ENCODE data around the gene ENDOG. TPM values are rescaled to one million over a fixed set of nuclear protein-coding genes. Genes with fewer than 3 reads are reported as not detected.
"Not testable (repeated sequence)": the region's sequence is repeated elsewhere in the genome, so short reads cannot be mapped to it uniquely, and the experiment has no call there.

Gene ENDOG
- polyA plus RNA-seq, 1 donor from 2014 or later, result 61.5 TPM

GRCh38 chr9:128847803-128848202 lies 29.5 kb downstream of the ENDOG start:
- no peak for TF ChIP-seq EZH2 (IDR thresholded peaks at IDR 0.05; ENCODE audit: borderline replicate concordance, insufficient read depth, low read length, poor library complexity, severe bottlenecking)
- Histone ChIP-seq H3K27me3 (ENCODE audit: insufficient read depth, low read depth, low read length) (no peaks in the 10 kb centered on the region), H3K4me2 (ENCODE audit: low read length) (no peak overlapping the region), H3K79me2 (replicated peaks; ENCODE audit: insufficient read depth, low read length) (no peaks in the 10 kb centered on the region), H2AFZ (ENCODE audit: low read depth, low read length) (no peak overlapping the region), H3K9ac (ENCODE audit: low read length) (no peak overlapping the region), H3F3A (ENCODE audit: insufficient read depth, low read length, poor library complexity, severe bottlenecking) (no peaks in the 10 kb centered on the region), H3K9me3 (ENCODE audit: low read length) (no peaks in the 10 kb centered on the region), H4K20me1 (ENCODE audit: insufficient read depth) (no peaks in the 10 kb centered on the region), H3K9me2 (ENCODE audit: insufficient read depth, low read length) (no peaks in the 10 kb centered on the region), H3K27ac (ENCODE audit: low read length) (no peak overlapping the region), H3K36me3 (ENCODE audit: insufficient read depth, low read length) (no peaks in the 10 kb centered on the region), H3K4me3 (ENCODE audit: low read length) (no peak overlapping the region)

- H3K9me3 ChIP-seq (ENCODE audit: low read length); H3K36me3 ChIP-seq (ENCODE audit: insufficient read depth, low read length); H3K27ac ChIP-seq (ENCODE audit: low read length); H3K9ac ChIP-seq (ENCODE audit: low read length); H4K20me1 ChIP-seq (ENCODE audit: insufficient read depth); H3K79me2 ChIP-seq (replicated peaks; ENCODE audit: insufficient read depth, low read length); H3K4me3 ChIP-seq (ENCODE audit: low read length); H3K27me3 ChIP-seq (ENCODE audit: insufficient read depth, low read depth, low read length); H3F3A ChIP-seq (ENCODE audit: insufficient read depth, low read length, poor library complexity, severe bottlenecking); H3K9me2 ChIP-seq (ENCODE audit: insufficient read depth, low read length); H3K4me2 ChIP-seq (ENCODE audit: low read length); H2AFZ ChIP-seq (ENCODE audit: low read depth, low read length): not testable (repeated sequence)
These were observed 32.7 kb downstream of the ENDOG start for GRCh38 chr9:128851024-128851423.

GRCh38 chr9:128851779-128852600 lies 33.7 kb downstream of the ENDOG start:
- H3K27ac ChIP-seq (ENCODE audit: low read length); H3F3A ChIP-seq (ENCODE audit: insufficient read depth, low read length, poor library complexity, severe bottlenecking); H3K4me3 ChIP-seq (ENCODE audit: low read length); H3K9ac ChIP-seq (ENCODE audit: low read length); H3K27me3 ChIP-seq (ENCODE audit: insufficient read depth, low read depth, low read length); H3K4me2 ChIP-seq (ENCODE audit: low read length); H2AFZ ChIP-seq (ENCODE audit: low read depth, low read length); H3K9me2 ChIP-seq (ENCODE audit: insufficient read depth, low read length); H3K79me2 ChIP-seq (replicated peaks; ENCODE audit: insufficient read depth, low read length); H4K20me1 ChIP-seq (ENCODE audit: insufficient read depth); H3K9me3 ChIP-seq (ENCODE audit: low read length); H3K36me3 ChIP-seq (ENCODE audit: insufficient read depth, low read length): not testable (repeated sequence)
- TF ChIP-seq SMC3 (conservative IDR thresholded peaks at IDR 0.05; ENCODE audit: poor library complexity) (peak; percentile 43), RAD21 (conservative IDR thresholded peaks at IDR 0.05) (peak; percentile 64), CTCF (IDR thresholded peaks at IDR 0.05; ENCODE audit: poor library complexity, severe bottlenecking) (peak; percentile 65)

GRCh38 chr9:128852646-128853045 lies 34.3 kb downstream of the ENDOG start:
- not testable (repeated sequence) for H3K4me3 ChIP-seq (ENCODE audit: low read length); H2AFZ ChIP-seq (ENCODE audit: low read depth, low read length); H3K27me3 ChIP-seq (ENCODE audit: insufficient read depth, low read depth, low read length); H3K9me3 ChIP-seq (ENCODE audit: low read length); H4K20me1 ChIP-seq (ENCODE audit: insufficient read depth); H3F3A ChIP-seq (ENCODE audit: insufficient read depth, low read length, poor library complexity, severe bottlenecking); H3K9ac ChIP-seq (ENCODE audit: low read length); H3K36me3 ChIP-seq (ENCODE audit: insufficient read depth, low read length); H3K79me2 ChIP-seq (replicated peaks; ENCODE audit: insufficient read depth, low read length); H3K9me2 ChIP-seq (ENCODE audit: insufficient read depth, low read length); H3K4me2 ChIP-seq (ENCODE audit: low read length); H3K27ac ChIP-seq (ENCODE audit: low read length)

GRCh38 chr9:128854454-128854853 lies 36.2 kb downstream of the ENDOG start:
- not testable (repeated sequence) for H3K9me2 ChIP-seq (ENCODE audit: insufficient read depth, low read length); H3F3A ChIP-seq (ENCODE audit: insufficient read depth, low read length, poor library complexity, severe bottlenecking); H3K27ac ChIP-seq (ENCODE audit: low read length); H2AFZ ChIP-seq (ENCODE audit: low read depth, low read length); H3K9ac ChIP-seq (ENCODE audit: low read length); H3K4me3 ChIP-seq (ENCODE audit: low read length); H4K20me1 ChIP-seq (ENCODE audit: insufficient read depth); H3K27me3 ChIP-seq (ENCODE audit: insufficient read depth, low read depth, low read length); H3K9me3 ChIP-seq (ENCODE audit: low read length); H3K79me2 ChIP-seq (replicated peaks; ENCODE audit: insufficient read depth, low read length); H3K36me3 ChIP-seq (ENCODE audit: insufficient read depth, low read length); H3K4me2 ChIP-seq (ENCODE audit: low read length)

- not testable (repeated sequence) for H3K79me2 ChIP-seq (replicated peaks; ENCODE audit: insufficient read depth, low read length); H3K9ac ChIP-seq (ENCODE audit: low read length); H3K4me3 ChIP-seq (ENCODE audit: low read length); H3K27me3 ChIP-seq (ENCODE audit: insufficient read depth, low read depth, low read length); H3K4me2 ChIP-seq (ENCODE audit: low read length); H3K36me3 ChIP-seq (ENCODE audit: insufficient read depth, low read length); H2AFZ ChIP-seq (ENCODE audit: low read depth, low read length); H3F3A ChIP-seq (ENCODE audit: insufficient read depth, low read length, poor library complexity, severe bottlenecking); H3K9me2 ChIP-seq (ENCODE audit: insufficient read depth, low read length); H4K20me1 ChIP-seq (ENCODE audit: insufficient read depth); H3K27ac ChIP-seq (ENCODE audit: low read length); H3K9me3 ChIP-seq (ENCODE audit: low read length)
These were observed 40.2 kb downstream of the ENDOG start for GRCh38 chr9:128858476-128858875.
